Cerebellar cortex (tissue), 1 donor: ENCODE measurements around the gene RAB17.
"Not testable (repeated sequence)": the region's sequence is repeated elsewhere in the genome, so short reads cannot be mapped to it uniquely, and the experiment has no call there.

Experiments used
- DNase-seq: peaks from one replicate; pipeline ENCODE4 v3.0.0-alpha.2; 2015; ENCODE audit warnings: low spot score

RAB17 gene

DNA sequence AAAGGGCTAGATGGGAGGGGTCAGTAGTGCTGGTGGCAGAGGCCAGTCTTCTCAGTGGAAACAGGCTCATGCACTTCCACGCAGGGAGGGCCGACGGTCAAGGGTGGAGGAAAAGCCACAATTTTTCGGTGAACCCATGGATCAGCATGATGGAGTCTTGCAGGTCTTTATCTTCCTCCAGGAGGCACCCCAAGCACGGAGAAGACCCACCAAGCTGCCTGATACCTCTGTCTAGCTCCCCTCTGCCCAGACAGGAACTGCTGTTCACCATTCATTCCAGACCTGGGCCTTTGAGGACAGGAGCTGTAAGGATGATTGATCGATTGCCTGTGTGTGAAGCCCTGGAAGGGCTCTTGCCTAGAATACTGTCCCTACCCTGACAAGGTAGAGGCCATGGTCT, 34.0 kb upstream of the RAB17 start:
- peak; percentile 17 for DNase-seq

DNA sequence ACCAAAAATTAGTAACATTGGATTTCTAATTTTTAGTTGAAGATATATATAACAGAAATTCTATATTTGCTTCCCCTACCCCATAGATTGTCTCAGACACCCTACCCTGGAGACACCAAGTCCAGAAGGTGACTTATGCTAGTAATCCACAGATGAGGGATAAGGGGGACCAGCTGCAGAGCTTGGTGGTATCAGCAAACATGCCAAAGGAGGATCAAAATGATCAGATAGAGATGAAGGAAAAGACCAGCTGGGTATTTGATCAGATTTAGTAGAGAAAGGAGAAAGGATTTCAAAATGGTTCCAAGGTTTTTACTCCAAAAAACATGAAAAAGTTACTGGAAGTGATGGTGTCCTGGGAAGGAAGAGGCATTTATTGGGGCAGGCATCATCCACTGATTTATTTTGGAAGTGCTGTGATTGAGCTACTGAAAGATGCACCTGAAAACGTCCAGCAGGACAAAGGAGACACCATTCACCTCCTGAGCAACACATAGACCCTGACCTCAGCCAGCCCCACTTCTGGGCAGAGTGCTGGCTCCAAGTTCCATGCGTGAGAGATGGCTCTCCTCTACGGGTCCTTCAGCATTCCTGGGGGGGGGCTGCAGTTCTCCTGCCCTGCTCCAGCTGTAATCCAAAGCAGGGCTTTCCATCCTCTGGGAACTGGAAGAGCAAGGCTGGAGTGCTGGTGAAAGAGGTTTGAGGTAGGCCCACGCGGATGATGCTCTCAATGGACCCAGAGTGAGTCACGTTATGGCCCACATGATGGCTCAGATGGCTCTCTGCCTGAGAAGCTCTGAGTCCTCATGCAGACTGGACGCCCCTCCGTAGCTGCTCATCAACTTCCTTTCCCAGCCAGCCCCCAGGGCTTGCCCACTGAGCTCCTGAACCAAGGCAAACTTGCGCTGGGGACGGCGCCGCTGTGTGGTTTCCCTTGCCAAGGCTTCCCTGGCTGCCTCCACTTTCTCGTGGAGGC, 33.2 kb upstream of the RAB17 start:
- no peak for DNase-seq

DNA sequence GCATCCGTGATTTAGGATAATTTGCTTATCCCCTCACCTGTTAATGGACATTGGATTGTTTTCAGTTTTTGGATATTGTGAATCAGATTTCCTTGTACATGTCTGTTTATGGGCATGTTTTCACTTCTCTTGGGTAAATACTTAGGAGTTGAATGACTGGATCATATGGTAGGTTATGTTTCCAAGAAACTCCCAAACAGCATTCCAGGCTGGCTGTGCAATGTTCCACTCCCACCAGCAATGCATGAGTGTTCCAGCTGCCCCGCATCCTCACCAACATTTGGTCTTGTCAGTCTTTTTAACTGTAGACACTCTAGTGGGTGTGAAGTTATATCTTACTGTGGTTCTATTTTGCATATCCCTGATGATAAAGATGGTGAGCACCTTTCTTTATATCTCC, 27.9 kb upstream of the RAB17 start:
- no peak for DNase-seq

DNA sequence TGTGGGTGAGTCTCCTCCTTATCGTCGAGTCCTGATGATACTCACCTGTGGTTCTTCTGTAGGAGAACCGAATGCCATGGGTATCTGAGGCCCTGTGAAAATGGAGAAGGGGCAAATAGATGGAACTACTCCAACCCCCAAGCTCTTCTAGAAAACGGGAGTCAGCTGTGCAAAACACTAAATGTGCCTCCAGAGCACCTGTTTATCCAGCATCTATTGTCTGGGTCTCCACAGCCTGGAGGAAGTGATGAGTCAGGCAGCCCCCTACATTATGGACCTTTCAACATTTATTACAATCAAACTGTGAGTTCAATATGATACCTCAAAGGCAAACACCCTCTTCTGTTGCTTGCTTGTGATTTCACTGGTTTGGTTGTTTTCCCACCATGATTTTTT, 27.1 kb upstream of the RAB17 start:
- DNase-seq, result no peak

DNA sequence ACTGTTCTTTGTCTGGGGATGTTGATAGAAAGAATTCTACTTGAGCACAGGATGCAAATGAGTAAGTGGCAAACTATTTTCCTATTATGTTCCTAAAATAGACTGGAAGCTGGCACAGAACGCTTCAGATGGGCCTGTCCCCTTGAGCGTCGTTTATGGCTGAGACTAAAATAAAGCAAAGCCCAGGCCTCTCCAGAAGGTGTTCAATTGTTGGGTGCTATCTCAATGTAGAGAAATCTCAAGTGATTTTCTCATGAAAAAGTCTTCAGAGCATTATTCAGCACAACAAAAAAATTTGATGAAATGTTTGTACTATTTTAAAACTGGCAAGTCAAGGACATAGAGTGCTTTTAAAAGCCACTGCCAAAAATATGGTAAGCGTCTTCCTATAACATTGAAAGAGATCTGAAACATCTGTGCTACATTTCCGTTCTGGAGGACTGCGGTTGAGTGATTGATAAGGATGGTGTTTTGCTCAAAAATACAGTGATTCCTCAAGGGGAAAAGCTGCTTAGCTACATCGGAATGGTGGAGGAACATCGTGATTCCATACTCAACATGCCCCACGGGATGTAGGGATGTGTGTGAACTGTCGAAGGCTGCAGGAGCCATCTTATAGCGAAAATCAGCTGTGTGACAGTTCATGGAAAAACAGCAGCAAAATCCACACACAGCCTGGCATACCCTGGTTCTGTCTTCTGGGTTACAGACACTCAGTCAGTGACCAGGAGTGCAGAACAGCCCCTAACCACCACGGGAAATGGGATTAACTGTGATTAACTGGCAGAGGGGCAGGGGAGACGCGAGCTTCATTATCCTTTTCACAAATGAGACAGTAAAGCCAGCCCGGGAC, 26.4 kb upstream of the RAB17 start:
- DNase-seq, result no peak

DNA sequence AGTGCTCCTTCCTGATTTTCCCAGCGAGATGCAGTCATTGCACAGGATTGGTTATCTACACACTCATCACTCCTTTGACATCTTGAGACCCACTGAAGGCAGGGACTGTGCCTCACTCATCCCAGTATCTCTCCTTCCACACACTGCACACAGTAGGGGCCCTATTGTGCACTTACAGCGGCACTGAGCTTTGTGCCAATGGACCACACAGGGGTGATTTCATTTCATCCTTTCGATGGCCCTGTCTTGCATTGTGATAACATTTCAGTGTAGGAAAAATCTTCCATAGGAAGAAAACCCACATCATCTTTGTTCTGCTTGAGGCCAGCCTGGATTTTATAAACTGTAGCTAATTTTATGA, 25.8 kb upstream of the RAB17 start:
- no peak for DNase-seq

DNA sequence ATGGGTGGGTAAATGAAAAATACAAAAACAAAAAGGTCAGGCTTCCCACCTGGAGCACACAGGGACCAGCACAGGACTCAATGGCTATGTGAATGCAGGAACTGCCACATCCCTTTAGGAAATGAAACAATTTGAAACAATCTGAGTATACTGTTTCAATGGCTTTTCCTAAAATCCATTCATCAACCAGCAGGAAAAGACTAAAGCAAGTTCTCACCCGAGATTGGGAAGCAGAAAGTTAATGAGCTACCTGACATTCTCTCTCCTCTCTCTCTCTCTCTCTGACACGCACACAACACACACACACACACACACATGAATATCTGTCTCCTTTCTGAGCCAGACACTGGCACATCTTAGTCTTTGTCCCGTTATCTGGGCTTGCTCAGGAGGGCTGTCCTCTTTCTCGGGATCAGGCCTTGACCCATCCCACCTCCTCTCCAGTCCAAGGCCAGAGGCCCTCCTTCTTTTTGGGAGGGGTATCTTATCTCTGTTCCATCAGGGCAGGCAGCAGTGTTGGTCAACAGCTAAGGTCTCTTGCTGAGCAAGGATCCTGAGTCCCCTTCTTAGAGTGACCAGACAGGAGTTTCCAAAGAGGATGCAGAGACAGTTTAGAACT, 25.2 kb upstream of the RAB17 start:
- no peak for DNase-seq

DNA sequence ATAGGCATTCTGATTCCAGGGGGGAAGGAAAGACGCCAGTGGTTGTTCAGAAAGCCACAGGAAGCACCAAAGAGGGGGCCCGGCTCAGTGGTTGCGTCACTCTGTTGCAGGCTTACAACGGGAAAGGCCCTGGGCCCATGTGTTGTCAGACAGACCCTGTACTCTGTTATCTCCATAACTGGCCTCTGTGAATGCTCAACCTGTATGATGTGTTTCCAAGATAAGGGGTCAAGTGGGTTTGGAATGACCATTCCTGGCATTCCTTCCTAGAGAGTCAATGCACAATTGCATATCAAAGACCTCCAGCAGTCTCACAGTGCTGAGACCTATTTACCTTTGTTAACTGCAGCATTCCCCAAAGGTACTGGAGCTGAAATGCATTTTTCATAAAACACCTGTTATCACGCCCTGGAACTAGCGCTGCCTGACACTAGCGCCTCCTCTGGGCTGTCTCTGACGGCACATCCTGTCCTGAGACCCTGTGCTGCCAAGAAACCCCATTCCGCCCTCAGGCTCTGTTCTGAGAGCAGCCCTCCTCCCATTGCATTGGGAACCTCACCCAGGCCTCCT, 23.7 kb upstream of the RAB17 start:
- DNase-seq, result no peak

DNA sequence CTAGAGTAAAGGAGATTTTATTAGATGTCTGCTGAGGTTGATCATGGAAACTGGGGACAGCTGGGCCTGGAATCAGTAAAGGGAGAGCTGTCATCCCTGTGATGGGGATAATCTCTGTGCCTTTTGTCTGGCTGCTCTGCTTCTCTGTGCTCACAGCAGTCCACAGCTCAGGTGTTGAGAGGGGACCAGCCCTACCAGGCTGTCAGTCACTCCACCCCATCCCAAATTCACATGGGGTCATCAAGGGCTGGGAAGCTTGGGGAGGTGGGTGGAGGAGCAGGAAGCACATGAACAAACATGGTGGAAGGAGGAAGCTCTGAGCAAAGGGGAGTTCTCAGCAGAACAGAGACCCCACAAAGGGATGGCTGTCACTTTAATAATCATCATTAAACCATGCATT, 23.1 kb upstream of the RAB17 start:
- DNase-seq, result no peak

DNA sequence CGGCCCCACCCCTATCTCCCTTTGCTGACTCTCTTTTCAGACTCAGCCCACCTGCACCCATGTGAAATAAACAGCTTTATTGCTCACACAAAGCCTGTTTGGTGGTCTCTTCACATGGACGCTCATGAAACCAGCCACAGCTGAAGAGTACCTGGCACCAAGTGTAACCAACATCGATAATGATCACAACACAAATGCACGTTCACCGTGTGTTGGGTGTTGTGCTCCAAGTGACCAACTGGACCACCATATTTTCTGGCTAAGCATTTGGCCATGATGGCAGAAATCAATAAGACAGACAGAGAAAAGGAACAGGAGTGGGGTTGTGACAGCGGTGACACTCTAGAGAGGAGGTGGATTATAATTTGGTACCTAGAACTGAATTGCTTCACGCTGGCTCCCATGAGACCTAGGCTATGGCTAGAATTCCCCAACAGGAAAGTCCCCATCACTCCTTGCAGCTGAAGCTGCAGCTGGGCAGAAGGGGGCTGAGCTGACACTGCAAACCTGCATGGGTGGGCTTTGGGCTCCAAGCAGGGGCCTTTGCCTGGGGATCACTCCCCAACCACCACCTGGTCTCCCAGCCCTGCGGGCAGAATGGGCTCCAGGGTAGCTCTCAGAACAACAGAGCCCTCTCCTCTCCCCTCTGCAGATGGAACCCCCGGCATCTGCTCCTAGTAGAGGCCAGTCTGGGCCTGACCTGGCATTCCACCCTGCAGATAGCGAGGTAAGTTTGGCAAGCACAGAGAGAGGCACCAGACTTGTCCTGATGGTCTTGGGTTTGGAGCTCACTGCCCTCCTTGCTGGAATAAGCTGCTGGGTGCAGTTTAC, 22.2 kb upstream of the RAB17 start:
- no peak for DNase-seq

DNA sequence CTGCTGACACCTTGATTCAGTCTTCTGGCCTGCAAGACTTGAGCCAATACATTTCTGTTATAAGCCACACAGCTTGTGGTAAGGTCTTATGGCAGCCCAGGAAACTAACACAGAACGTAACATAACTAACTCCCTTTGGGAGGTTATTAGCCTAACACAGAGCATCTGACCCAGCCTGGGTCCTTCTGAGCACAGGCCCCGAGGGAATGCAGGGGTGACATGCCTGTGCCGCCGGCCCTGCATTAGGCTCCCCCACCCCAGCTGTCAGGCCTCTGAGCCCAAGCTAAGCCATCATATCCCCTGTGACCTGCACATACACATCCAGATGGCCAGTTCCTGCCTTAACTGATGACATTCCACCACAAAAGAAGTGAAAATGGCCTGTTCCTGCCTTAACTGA, 16.0 kb upstream of the RAB17 start:
- DNase-seq, result not testable (repeated sequence)

DNA sequence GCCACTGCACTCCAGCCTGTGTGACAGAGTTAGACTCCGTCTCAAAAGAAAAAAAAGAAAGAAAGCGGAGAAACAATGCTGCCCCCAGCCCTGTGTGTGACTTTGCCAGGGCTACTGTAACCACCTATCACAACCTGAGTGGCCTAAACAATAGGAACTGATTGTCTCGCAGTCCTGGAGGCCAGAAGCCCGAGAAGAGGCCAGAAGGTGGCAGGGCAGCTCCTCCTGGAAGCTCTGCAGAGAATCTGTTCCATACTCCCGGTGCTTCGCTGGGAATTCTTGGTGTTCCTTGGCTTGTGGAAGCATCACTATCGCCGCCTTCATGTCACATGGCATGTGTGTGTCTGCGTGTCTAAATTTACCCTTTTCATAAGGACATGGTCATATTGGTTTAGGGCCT, 14.4 kb upstream of the RAB17 start:
- peak; percentile 34 for DNase-seq

DNA sequence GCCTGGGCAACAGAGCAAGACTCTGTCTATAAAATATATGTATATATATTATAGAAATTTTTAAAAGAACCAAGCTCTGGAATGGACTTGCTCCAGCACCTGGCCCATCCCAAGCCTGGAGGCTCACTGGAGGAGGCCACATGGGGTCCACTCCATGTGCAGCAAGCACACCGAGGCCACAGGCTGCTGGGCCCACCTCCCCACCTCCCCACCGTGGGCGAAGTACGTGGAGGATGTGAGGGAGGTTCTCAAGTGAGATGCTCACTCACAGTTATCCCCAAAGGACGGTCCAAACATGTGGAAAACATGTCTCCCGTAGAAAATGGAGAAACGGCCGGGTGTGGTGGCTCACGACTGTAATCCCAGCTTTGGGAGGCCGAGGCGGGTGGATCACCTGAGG, 13.9 kb upstream of the RAB17 start:
- DNase-seq, result no peak

DNA sequence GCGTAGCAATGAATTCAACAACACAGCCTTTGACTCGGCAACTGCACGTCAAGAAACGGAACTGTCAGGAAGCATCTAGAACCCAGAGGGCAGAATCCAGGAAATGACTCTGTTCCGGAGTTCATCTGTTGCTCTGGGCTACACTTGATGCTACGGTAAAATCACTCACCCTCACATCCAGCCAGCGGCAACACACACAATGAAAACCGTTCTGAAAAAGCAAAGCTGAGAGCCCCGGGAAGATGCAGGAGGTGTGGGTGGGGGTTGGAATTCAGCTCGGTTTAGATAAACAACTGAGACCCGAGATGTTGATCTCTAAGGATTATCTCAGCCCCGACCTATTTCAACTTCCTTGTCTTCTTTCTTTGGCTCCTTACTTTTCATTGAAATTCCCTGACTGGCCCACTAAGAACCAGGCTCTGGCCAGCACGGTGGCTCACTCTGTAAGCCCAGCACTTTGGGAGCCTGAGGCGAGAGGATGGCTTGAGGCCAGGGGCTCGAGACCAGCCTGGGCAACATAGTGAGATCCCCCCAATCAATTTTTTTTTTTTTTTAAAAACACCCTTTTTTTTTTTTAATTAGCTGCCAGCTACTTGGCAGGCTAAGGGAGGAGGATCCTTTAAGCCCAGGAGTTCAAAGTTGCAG, 13.3 kb upstream of the RAB17 start:
- DNase-seq, result no peak

DNA sequence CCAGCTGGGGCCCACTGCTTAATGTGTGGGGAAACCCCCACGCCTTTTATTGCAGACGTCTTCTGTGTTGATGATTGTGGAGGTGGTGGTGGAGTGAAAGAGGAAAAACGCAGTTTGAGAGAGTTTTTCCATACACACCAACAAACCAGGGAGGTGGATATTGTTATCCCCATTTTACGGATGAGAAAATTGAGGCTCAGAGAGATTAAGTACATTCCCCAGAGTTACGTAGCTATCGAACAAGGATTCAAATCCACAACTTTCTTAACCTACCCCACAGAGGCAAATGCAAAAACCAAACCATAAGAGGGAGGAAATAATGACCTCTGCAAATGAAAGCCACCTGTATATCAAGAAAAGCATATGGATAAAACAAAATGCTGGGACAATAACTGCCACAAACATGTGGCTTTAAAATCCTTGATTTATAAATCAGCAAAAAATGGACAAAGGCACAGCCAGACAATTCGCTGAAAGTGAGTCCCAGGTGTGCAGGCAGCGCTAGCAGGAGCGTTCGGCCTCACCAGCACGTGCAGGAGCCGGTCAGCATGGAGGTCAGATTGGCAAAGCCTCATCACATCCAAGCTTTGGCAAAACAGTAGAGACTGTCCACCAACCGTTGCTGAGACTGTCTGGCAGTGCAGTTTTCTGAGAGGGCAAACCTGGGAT, 12.6 kb upstream of the RAB17 start:
- no peak for DNase-seq

DNA sequence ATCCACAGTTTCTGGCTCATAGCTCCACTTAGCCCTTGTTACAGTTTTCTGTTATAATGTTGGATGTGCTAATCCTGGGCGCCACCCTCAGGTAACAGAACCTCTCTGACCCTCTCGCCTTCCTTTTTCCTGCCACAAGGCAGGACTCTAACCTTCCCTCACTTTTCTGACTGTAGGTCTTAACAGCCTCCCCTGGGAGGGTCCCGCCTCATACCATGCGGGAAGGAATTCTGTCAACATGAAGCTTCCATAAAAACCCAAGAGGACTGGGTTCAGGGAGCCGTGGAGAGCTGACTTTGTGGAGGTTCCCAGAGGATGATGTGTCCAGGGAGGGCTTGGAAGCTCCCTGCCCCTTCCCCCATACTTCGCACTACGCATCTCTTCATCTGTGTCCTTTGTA, 11.9 kb upstream of the RAB17 start:
- DNase-seq, result no peak

DNA sequence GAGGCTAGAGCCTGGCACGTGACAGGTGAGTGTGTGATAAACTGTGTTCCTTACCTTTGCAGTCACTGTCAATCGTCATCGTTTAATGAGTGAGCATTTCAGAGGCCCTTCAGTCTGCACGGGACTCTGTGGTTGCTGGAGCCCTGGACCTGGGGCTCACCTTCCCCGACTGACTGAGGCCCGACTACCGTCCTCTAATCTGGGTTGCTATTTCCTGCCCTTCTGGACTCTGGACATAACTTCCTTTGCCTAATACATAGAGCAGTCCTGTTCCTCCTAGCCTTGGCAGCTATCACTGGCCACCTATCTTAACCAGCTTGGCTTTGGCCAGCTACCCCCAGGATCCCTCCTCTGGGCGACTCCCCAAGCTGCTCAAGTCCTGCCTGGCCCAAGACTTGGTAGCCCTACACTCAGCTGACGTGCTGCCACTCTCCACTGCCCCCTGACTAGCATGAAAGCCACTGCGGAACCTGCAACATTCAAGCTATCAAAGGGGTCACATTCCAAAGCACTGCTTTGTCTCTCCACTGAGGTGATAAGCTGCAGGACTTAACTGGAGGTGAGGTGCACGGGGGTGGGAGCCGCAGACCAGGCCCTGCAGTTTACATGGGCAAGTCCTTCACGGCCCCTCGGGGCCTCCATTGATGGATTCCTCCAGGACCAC, 11.1 kb upstream of the RAB17 start:
- no peak for DNase-seq

DNA sequence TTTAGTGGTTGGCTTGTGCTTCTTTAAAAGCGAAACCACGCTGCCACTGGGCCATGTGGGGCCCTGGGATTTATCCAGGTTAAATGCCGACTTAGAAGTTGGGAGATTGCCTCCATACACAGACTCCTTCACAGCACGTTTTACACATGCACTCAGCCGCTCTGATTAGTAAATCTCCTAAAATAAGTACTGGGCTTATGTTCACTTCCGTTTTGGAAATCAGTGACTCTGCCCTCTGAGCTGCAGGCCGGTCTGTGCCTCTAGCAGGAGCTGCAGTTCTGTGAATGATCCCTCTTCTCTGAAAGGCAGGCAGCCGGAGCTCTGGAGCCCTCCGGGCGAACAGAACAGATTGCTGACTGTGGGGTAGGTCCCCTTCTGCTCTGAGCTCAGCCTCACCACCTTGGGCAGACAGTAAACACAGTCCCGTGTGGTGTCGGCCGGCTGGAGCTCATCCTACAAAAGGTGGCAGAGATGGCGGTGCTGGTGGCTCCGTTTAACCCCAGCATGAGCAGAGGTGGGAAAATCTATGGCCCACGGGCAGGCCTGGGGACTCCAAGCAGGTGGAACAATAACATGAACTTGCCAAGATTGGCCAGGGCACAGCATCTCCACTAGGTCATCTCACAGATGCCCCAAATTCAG, 9.8 kb upstream of the RAB17 start:
- peak; percentile 78 for DNase-seq

DNA sequence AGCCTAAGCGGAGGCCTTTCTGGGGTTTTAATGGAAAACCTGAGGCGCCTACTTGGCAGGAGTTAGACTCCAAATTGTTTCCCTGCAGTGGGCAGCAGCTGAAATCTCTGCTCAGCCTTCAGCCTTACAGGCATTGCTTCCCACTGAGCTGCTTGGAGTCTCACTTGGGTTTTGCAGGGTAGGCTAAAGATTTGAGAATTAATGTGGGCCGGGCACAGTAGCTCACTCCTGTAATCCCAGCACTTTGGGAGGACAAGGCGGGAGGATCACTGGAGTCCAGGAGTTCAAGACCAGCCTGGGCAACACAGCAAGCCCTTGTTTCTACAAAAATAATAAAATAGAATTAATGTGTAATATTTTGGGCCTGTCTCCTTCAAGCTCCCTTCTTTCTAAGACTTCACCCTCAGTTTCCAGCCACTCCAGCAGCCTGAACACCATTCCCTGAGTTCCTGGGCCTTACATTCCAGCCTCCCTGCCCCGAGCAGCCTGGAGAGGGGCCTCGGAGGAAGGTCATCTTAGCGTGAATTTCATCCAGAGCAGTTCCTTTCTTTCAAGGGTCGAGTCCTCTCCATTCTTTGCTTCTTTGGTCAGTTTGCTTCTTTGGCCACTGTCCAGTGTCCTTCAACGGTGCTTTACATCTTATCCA, 9.1 kb upstream of the RAB17 start:
- DNase-seq, result no peak
